GM19455 (cell line): ENCODE results near the gene BCAS3.
"Not testable (repeated sequence)": the region's sequence is repeated elsewhere in the genome, so short reads cannot be mapped to it uniquely, and the experiment has no call there.

Source experiments
- ATAC-seq: cut with Tn5 transposase; IDR thresholded peaks from one replicate; pipeline ENCODE4 v1.9.1; 2021; ENCODE audit not compliant: unreplicated experiment

BCAS3 gene

GRCh38 chr17:61431594-61432311 is 754.1 kb downstream of the BCAS3 start:
- no peak for ATAC-seq

GRCh38 chr17:61436273-61436672 is 758.6 kb downstream of the BCAS3 start:
- no peak for ATAC-seq

GRCh38 chr17:61436995-61437704 is 759.5 kb downstream of the BCAS3 start:
- ATAC-seq = no peak

- no peak for ATAC-seq
These were observed 763.0 kb downstream of the BCAS3 start for GRCh38 chr17:61440697-61441096.

GRCh38 chr17:61441507-61441906 is 763.9 kb downstream of the BCAS3 start:
- ATAC-seq = not testable (repeated sequence)

- ATAC-seq = no peak
These were observed 764.6 kb downstream of the BCAS3 start for GRCh38 chr17:61442136-61442775.
